HUES64 (cell line): ENCODE results near the gene HRCT1.
A peak's percentile ranks its signal among the peaks of the same experiment; 100 is the strongest.

Source experiments
- H3K27ac ChIP-seq: 2 replicates; pipeline ENCODE4 v1.7.0; 2013; ENCODE audit warnings: low read depth, low read length, inconsistent platforms
- H3K27me3 ChIP-seq: 2 replicates; pipeline ENCODE4 v1.6.1; 2013; ENCODE audit warnings: mild to moderate bottlenecking, low read length; ENCODE audit not compliant: insufficient read depth
- H3K36me3 ChIP-seq: 2 replicates; pipeline ENCODE4 v1.6.1; 2013; ENCODE audit warnings: mild to moderate bottlenecking, low read length; ENCODE audit not compliant: insufficient read depth
- H3K4me1 ChIP-seq: 2 replicates; pipeline ENCODE4 v1.6.1; 2013; ENCODE audit warnings: mild to moderate bottlenecking, low read length, moderate library complexity; ENCODE audit not compliant: insufficient read depth
- H3K4me3 ChIP-seq: 2 replicates; pipeline ENCODE4 v1.5.1; 2013; ENCODE audit warnings: mild to moderate bottlenecking, low read length, moderate library complexity
- H3K9ac ChIP-seq: 2 replicates; pipeline ENCODE4 v1.6.1; 2013; ENCODE audit warnings: mild to moderate bottlenecking, low read depth, low read length
- H3K9me3 ChIP-seq: 2 replicates; pipeline ENCODE4 v1.6.1; 2013; ENCODE audit warnings: low read depth, low read length; ENCODE audit not compliant: insufficient read depth
- WGBS: fragments of 150-250, 120-280 bp; methylation state at CpG from one replicate; pipeline ENCODE4 v1.1.7; 2013; ENCODE audit warnings: missing lambda C conversion rate; 5-methylcytosine and 5-hydroxymethylcytosine counted together

Gene HRCT1

GRCh38 chr9:35945341-35946018 is 39.5 kb downstream of the HRCT1 start:
- Histone ChIP-seq H3K27ac (no peak overlapping the region), H3K9ac (no peak overlapping the region), H3K4me1 (no peaks in the 10 kb centered on the region), H3K36me3 (no peaks in the 10 kb centered on the region), H3K4me3 (peak overlapping the region; percentile 9), H3K27me3 (peaks cover 46% of the 10 kb centered on the region), H3K9me3 (peaks cover 4% of the 10 kb centered on the region)
- 34% methylated on average over 9 of the region's 10 CpGs for WGBS

DNA sequence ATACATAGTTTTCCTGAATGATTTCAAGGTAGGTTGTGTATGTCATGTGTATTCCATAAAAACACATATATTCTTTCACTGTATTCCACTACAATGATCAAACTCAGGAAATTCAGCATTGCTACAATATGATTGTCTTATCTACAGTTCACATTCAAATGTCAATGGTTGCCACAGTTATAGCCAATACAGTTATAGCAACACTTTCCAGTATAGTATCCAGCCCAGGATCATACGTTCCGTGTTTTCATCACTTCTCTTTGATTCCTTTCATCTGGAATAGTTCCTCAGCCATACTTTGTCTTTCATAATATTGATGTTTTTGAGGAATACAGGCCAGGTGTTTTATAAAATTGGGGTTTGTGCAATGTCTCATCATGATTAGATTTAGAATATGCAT is 42.4 kb downstream of the HRCT1 start:
- no peaks in the 10 kb centered on the region for H3K4me1 ChIP-seq
- H3K36me3 ChIP-seq: no peaks in the 10 kb centered on the region
- WGBS: 98% methylated on average over 2 of the region's 2 CpGs
- peaks cover 24% of the 10 kb centered on the region for H3K27me3 ChIP-seq
- no peak overlapping the region for H3K9ac ChIP-seq
- peaks cover 4% of the 10 kb centered on the region for H3K9me3 ChIP-seq
- no peak overlapping the region for H3K4me3 ChIP-seq
- no peak overlapping the region for H3K27ac ChIP-seq

DNA sequence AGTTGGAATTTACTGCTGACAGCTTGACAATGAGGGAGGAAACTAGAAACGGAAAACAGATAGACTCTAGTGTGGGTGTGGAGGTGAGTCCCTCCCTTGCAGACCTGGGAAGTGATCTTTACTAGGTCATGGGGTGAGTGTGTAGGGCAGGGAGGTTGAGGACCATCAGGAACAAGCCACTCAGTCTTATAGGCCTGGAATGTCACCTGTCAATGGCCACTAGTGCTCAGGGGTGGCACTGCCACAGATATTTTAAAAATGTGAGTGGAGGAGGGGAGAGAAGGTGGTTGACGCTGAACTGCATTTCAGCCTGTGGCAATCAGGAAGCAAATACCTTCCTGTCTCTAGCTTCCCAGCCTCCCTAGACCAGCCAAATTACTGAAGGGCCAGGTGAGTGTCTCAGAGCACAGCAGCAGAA is 42.9 kb downstream of the HRCT1 start:
- WGBS: 56% methylated on average over 2 of the region's 2 CpGs
- no peak overlapping the region for H3K27ac ChIP-seq
- H3K9ac ChIP-seq: no peak overlapping the region
- H3K4me1 ChIP-seq: no peaks in the 10 kb centered on the region
- H3K36me3 ChIP-seq: no peaks in the 10 kb centered on the region
- peaks cover 21% of the 10 kb centered on the region for H3K27me3 ChIP-seq
- no peak overlapping the region for H3K4me3 ChIP-seq
- peaks cover 4% of the 10 kb centered on the region for H3K9me3 ChIP-seq

- H3K27me3 ChIP-seq: peaks cover 16% of the 10 kb centered on the region; the same call in 1 of the 2 replicates
- 78% methylated on average over 6 of the region's 6 CpGs for WGBS
- H3K9ac ChIP-seq: no peak overlapping the region
- no peak overlapping the region for H3K27ac ChIP-seq
- no peak overlapping the region for H3K4me3 ChIP-seq
- H3K36me3 ChIP-seq: no peaks in the 10 kb centered on the region
- no peaks in the 10 kb centered on the region for H3K9me3 ChIP-seq
- no peaks in the 10 kb centered on the region for H3K4me1 ChIP-seq
Observed at GRCh38 chr9:35951736-35952135, 45.7 kb downstream of the HRCT1 start.

GRCh38 chr9:35952526-35953191 is 46.7 kb downstream of the HRCT1 start:
- no peak overlapping the region for H3K9ac ChIP-seq
- H3K9me3 ChIP-seq: no peaks in the 10 kb centered on the region
- peaks cover 18% of the 10 kb centered on the region; the same call in 1 of the 2 replicates for H3K27me3 ChIP-seq
- no peaks in the 10 kb centered on the region for H3K4me1 ChIP-seq
- no peak overlapping the region for H3K4me3 ChIP-seq
- 84% methylated on average over 6 of the region's 6 CpGs for whole genome bisulfite sequencing
- no peaks in the 10 kb centered on the region for H3K36me3 ChIP-seq
- no peak overlapping the region for H3K27ac ChIP-seq

- H3K36me3 ChIP-seq: no peaks in the 10 kb centered on the region
- peaks cover 22% of the 10 kb centered on the region; the same call in 1 of the 2 replicates for H3K27me3 ChIP-seq
- no peaks in the 10 kb centered on the region for H3K4me1 ChIP-seq
- H3K9me3 ChIP-seq: no peaks in the 10 kb centered on the region
- H3K9ac ChIP-seq: no peak overlapping the region
- WGBS: 33% methylated on average over 6 of the region's 6 CpGs
- H3K4me3 ChIP-seq: no peak overlapping the region
- H3K27ac ChIP-seq: no peak overlapping the region
Observed at GRCh38 chr9:35954942-35955546, 49.0 kb downstream of the HRCT1 start.

DNA sequence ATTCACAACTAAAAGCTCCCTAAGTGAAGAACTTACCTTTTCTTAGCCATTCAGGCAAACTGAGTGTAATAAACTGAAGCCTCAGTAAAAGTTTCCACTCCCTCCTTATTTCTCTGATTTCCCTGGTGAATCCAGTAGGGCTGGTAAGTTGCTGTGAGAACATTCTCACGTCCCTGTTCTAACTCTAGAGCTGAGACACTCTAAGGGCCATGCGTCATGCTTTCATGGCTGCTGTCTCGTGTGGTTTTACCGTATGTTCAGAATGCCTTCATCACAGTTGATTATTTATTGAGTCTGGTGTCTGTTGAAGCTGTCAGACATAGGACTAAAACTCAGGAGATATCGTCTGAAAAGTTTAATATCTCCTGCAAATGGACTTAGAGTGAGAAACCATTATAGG is 50.6 kb downstream of the HRCT1 start:
- Histone ChIP-seq H3K27ac (no peak overlapping the region), H3K36me3 (no peaks in the 10 kb centered on the region), H3K9ac (no peak overlapping the region), H3K27me3 (peaks cover 22% of the 10 kb centered on the region; the same call in 1 of the 2 replicates), H3K4me3 (no peak overlapping the region), H3K9me3 (no peaks in the 10 kb centered on the region), H3K4me1 (no peaks in the 10 kb centered on the region)
- WGBS: 92% methylated on average over 5 of the region's 5 CpGs
